HG03039 (cell line): Measurements from ENCODE around the gene RYR2.
"Not testable (repeated sequence)": the region's sequence is repeated elsewhere in the genome, so short reads cannot be mapped to it uniquely, and the experiment has no call there.

ENCODE experiments used
- ATAC-seq: cut with Tn5 transposase; IDR thresholded peaks from one replicate; pipeline ENCODE4 v1.9.1; 2021; ENCODE audit warnings: mild to moderate bottlenecking, moderate library complexity; ENCODE audit not compliant: unreplicated experiment

Gene RYR2

GRCh38 chr1:237832858-237833257 lies 790.9 kb downstream of the RYR2 start:
- no peak for ATAC-seq

- no peak for ATAC-seq
Measured at GRCh38 chr1:237834048-237834447, 792.1 kb downstream of the RYR2 start.

- ATAC-seq, result no peak
Measured at GRCh38 chr1:237834461-237834860, 792.5 kb downstream of the RYR2 start.

- no peak for ATAC-seq
Measured at GRCh38 chr1:237838320-237838719, 796.3 kb downstream of the RYR2 start.

GRCh38 chr1:237838904-237839534 lies 797.0 kb downstream of the RYR2 start:
- no peak for ATAC-seq

GRCh38 chr1:237841485-237841884 lies 799.5 kb downstream of the RYR2 start:
- ATAC-seq, result no peak

GRCh38 chr1:237843516-237843915 lies 801.5 kb downstream of the RYR2 start:
- not testable (repeated sequence) for ATAC-seq

GRCh38 chr1:237851210-237851845 lies 809.3 kb downstream of the RYR2 start:
- ATAC-seq, result peak; percentile 54

- no peak for ATAC-seq
Measured at GRCh38 chr1:237852342-237852741, 810.4 kb downstream of the RYR2 start.

- no peak for ATAC-seq
Measured at GRCh38 chr1:237857455-237857854, 815.5 kb downstream of the RYR2 start.

- no peak for ATAC-seq
Measured at GRCh38 chr1:237858992-237859391, 817.0 kb downstream of the RYR2 start.

- no peak for ATAC-seq
Measured at GRCh38 chr1:237861944-237862343, 820.0 kb downstream of the RYR2 start.

GRCh38 chr1:237863234-237863633 lies 821.2 kb downstream of the RYR2 start:
- no peak for ATAC-seq

GRCh38 chr1:237864338-237865244 lies 822.6 kb downstream of the RYR2 start:
- ATAC-seq, result peak; percentile 74

- no peak for ATAC-seq
Measured at GRCh38 chr1:237867380-237867888, 825.5 kb downstream of the RYR2 start.

- ATAC-seq, result no peak
Measured at GRCh38 chr1:237868817-237869600, 827.0 kb downstream of the RYR2 start.

- no peak for ATAC-seq
Measured at GRCh38 chr1:237873487-237874211, 831.7 kb downstream of the RYR2 start.

- ATAC-seq, result no peak
Measured at GRCh38 chr1:237875291-237875690, 833.3 kb downstream of the RYR2 start.

GRCh38 chr1:237877631-237878030 lies 835.6 kb downstream of the RYR2 start:
- no peak for ATAC-seq

GRCh38 chr1:237878406-237878805 lies 836.4 kb downstream of the RYR2 start:
- ATAC-seq, result no peak
